H1 (cell line): ENCODE data around the gene DBH. TPM values are rescaled to one million over a fixed set of nuclear protein-coding genes. Genes with fewer than 3 reads are reported as not detected.

Experiments
- CTCF ChIA-PET: fragments of 300-600 bp; sonication (Branson Sonifier 250); formaldehyde crosslinking; loops from one replicate; lab custom pipeline; 2021; ENCODE audit not compliant: partially characterized antibody; lab: Charles Lee
- POLR2A ChIA-PET: fragments of 300-600 bp; sonication (Branson Sonifier 250); formaldehyde crosslinking; loops from one replicate; lab custom pipeline; 2021; ENCODE audit warnings: inconsistent platforms; ENCODE audit not compliant: partially characterized antibody; lab: Charles Lee
- DNase-seq, 2 experiments: peaks; one replicate each; pipeline versions ENCODE4 v3.0.0 to v3.0.0-alpha.2; 2010 to 2022; ENCODE audit warnings: low spot score in 2 of 2, low read depth in 1 of 2, mixed read lengths in 1 of 2
- FAIRE-seq: peaks from 2 replicates; lab custom pipeline; 2011; peaks lifted over from hg19 to GRCh38; lab: Jason Lieb, UNC
- H2AFZ ChIP-seq: 2 replicates; pipeline ENCODE4 v1.8.1; 2012; ENCODE audit warnings: low read length, inconsistent platforms
- H2AK5ac ChIP-seq: 2 replicates; pipeline ENCODE4 v1.6.1; 2013; ENCODE audit warnings: low read depth, low read length
- H2BK120ac ChIP-seq: replicated peaks from 2 replicates; pipeline ENCODE3; 2013; ENCODE audit warnings: low read depth, low read length, inconsistent platforms
- H2BK12ac ChIP-seq: 2 replicates; pipeline ENCODE4 v1.6.1; 2013; ENCODE audit warnings: low read depth, low read length
- H2BK15ac ChIP-seq: 2 replicates; pipeline ENCODE4 v1.6.1; 2013; ENCODE audit warnings: low read length
- H2BK20ac ChIP-seq: 2 replicates; pipeline ENCODE4 v1.6.1; 2013; ENCODE audit warnings: low read length
- H2BK5ac ChIP-seq: 2 replicates; pipeline ENCODE4 v1.6.1; 2013; ENCODE audit warnings: low read depth, low read length
- H3K14ac ChIP-seq: 2 replicates; pipeline ENCODE4 v1.6.1; 2013; ENCODE audit warnings: inconsistent platforms; ENCODE audit not compliant: insufficient read length
- H3K18ac ChIP-seq: 2 replicates; pipeline ENCODE4 v1.6.1; 2013; ENCODE audit warnings: low read length; ENCODE audit errors: extremely low read depth
- H3K23ac ChIP-seq: 2 replicates; pipeline ENCODE4 v1.6.1; 2013; ENCODE audit warnings: inconsistent platforms; ENCODE audit not compliant: insufficient read length
- H3K23me2 ChIP-seq: 2 replicates; pipeline ENCODE4 v1.6.1; 2013; ENCODE audit warnings: low read depth, low read length
- H3K27ac ChIP-seq: 2 replicates; pipeline ENCODE4 v1.6.1; 2011; ENCODE audit warnings: low read depth, low read length, inconsistent platforms
- H3K27me3 ChIP-seq, 4 experiments: replicated peaks in 1 of 4; 1 replicate in 1 of 4; 2 replicates in 3 of 4; pipeline versions ENCODE4 v1.6.1 to v1.8.1; 2011 to 2013; ENCODE audit warnings: low read length in 3 of 4, mild to moderate bottlenecking in 3 of 4, inconsistent platforms in 2 of 4, mixed read lengths in 2 of 4, moderate library complexity in 1 of 4; ENCODE audit not compliant: control insufficient read depth in 3 of 4, insufficient read depth in 3 of 4; ENCODE audit errors: extremely low read depth in 1 of 4
- H3K36me3 ChIP-seq, 4 experiments: 2 replicates each; pipeline versions ENCODE4 v1.6.1 to v1.8.1; 2011 to 2013; ENCODE audit warnings: mild to moderate bottlenecking in 4 of 4, low read length in 3 of 4, moderate library complexity in 2 of 4, control low read depth in 1 of 4, inconsistent platforms in 1 of 4; ENCODE audit not compliant: insufficient read depth in 4 of 4, control insufficient read depth in 2 of 4
- H3K4ac ChIP-seq: replicated peaks from 2 replicates; pipeline ENCODE3; 2013; ENCODE audit warnings: low read length, low read depth, mixed read lengths, inconsistent platforms; ENCODE audit not compliant: insufficient read length
- H3K4me1 ChIP-seq, 4 experiments: replicated peaks in 1 of 4; 1 replicate in 1 of 4; 2 replicates in 3 of 4; pipeline versions ENCODE4 v1.6.1 to v1.8.1; 2011 to 2013; ENCODE audit warnings: low read length in 3 of 4, inconsistent platforms in 2 of 4, mixed read lengths in 1 of 4; ENCODE audit not compliant: insufficient read depth in 4 of 4, control insufficient read depth in 3 of 4
- H3K4me2 ChIP-seq, 2 experiments: 2 replicates each; pipeline versions ENCODE4 v1.6.1 to v1.8.1; 2011 to 2013; ENCODE audit warnings: low read depth in 2 of 2, low read length in 2 of 2, control low read depth in 1 of 2, inconsistent platforms in 1 of 2, mild to moderate bottlenecking in 1 of 2; ENCODE audit not compliant: insufficient read depth in 1 of 2
- H3K4me3 ChIP-seq, 4 experiments: fragments of 200-600, 300-600 bp in 1 of 4; sonication (generic), shearing (Covaris generic), sonication (Bioruptor Twin) in 1 of 4; 2 replicates each; pipeline versions ENCODE4 v1.5.1 to v1.8.1; 2011 to 2016; ENCODE audit warnings: low read length in 4 of 4, low read depth in 3 of 4, control low read depth in 2 of 4, inconsistent platforms in 2 of 4, mild to moderate bottlenecking in 2 of 4, mixed read lengths in 1 of 4, moderate library complexity in 1 of 4; ENCODE audit not compliant: insufficient read depth in 2 of 4; ENCODE audit errors: extremely low read depth in 1 of 4
- H3K56ac ChIP-seq: replicated peaks from 2 replicates; pipeline ENCODE3; 2013; ENCODE audit warnings: low read depth, mild to moderate bottlenecking, mixed read lengths, low read length, inconsistent platforms; ENCODE audit not compliant: insufficient read length
- H3K79me1 ChIP-seq: 2 replicates; pipeline ENCODE4 v1.6.1; 2013; ENCODE audit warnings: low read depth, low read length, control low read depth
- H3K79me2 ChIP-seq, 2 experiments: 2 replicates each; pipeline versions ENCODE4 v1.6.1 to v1.8.1; 2012 to 2013; ENCODE audit warnings: low read length in 2 of 2, mild to moderate bottlenecking in 2 of 2, inconsistent platforms in 1 of 2; ENCODE audit not compliant: insufficient read depth in 2 of 2, control insufficient read depth in 1 of 2
- H3K9ac ChIP-seq, 4 experiments: replicated peaks in 1 of 4; 1 replicate in 1 of 4; 2 replicates in 3 of 4; pipeline versions ENCODE4 v1.6.1 to v1.8.1; 2011 to 2013; ENCODE audit warnings: low read depth in 3 of 4, low read length in 3 of 4, control low read depth in 2 of 4, mild to moderate bottlenecking in 2 of 4, moderate library complexity in 2 of 4, inconsistent platforms in 1 of 4; ENCODE audit errors: extremely low read depth in 1 of 4
- H3K9me3 ChIP-seq, 2 experiments: 2 replicates each; pipeline versions ENCODE4 v1.6.1 to v1.8.1; 2012 to 2013; ENCODE audit warnings: mild to moderate bottlenecking in 2 of 2, moderate library complexity in 2 of 2, control low read depth in 1 of 2, inconsistent platforms in 1 of 2, low read depth in 1 of 2, low read length in 1 of 2, mixed read lengths in 1 of 2; ENCODE audit not compliant: insufficient read depth in 2 of 2
- H4K20me1 ChIP-seq, 2 experiments: replicated peaks in 1 of 2; 2 replicates each; pipeline versions ENCODE3 to v1.8.1; 2011 to 2013; ENCODE audit warnings: inconsistent platforms in 2 of 2, low read length in 2 of 2, mild to moderate bottlenecking in 1 of 2; ENCODE audit not compliant: insufficient read depth in 2 of 2, control insufficient read depth in 1 of 2
- H4K5ac ChIP-seq: 2 replicates; pipeline ENCODE4 v1.6.1; 2013; ENCODE audit warnings: low read length, low read depth, mixed read lengths, inconsistent platforms; ENCODE audit not compliant: insufficient read length
- H4K8ac ChIP-seq: 2 replicates; pipeline ENCODE4 v1.8.0; 2013; ENCODE audit warnings: mild to moderate bottlenecking, moderate library complexity, low read length, inconsistent platforms; ENCODE audit not compliant: insufficient read depth; ENCODE audit errors: extremely low read depth
- H4K91ac ChIP-seq: replicated peaks from 2 replicates; pipeline ENCODE3; 2013; ENCODE audit warnings: low read length, mixed read lengths, inconsistent platforms; ENCODE audit not compliant: insufficient read length
- ATF2 ChIP-seq: IDR thresholded peaks from 2 replicates; pipeline ENCODE4 v1.6.1; 2012; ENCODE audit warnings: low read length, inconsistent platforms
- BACH1 ChIP-seq: IDR thresholded peaks from 2 replicates; pipeline ENCODE4 v1.6.1; 2012; ENCODE audit warnings: low read length, improper control_type of control experiment
- BCL11A ChIP-seq, 2 experiments: IDR thresholded peaks; one replicate each; pipeline ENCODE4 v1.6.1; 2011; ENCODE audit warnings: low read depth in 2 of 2, low read length in 2 of 2, mild to moderate bottlenecking in 2 of 2
- RFX5 ChIP-seq: IDR thresholded peaks from 2 replicates; pipeline ENCODE4 v1.6.1; 2011; ENCODE audit warnings: low read depth, low read length, improper control_type of control experiment, borderline replicate concordance
- SAP30 ChIP-seq: fragments of 300-600 bp; sonication (generic); IDR thresholded peaks from 2 replicates; pipeline ENCODE4 v1.7.1; 2012; ENCODE audit warnings: low read length, moderate library complexity, mild to moderate bottlenecking, inconsistent platforms; ENCODE audit not compliant: insufficient read depth, insufficient replicate concordance
- SUZ12 ChIP-seq: fragments of 200-600 bp; sonication (generic); IDR thresholded peaks from 2 replicates; pipeline ENCODE4 v1.6.1; 2012; ENCODE audit warnings: mild to moderate bottlenecking, inconsistent platforms, low read length, moderate library complexity, mixed read lengths
- TAF7 ChIP-seq: optimal IDR thresholded peaks from 2 replicates; pipeline ENCODE3; 2011; ENCODE audit warnings: low read depth, mild to moderate bottlenecking, inconsistent platforms, low read length, moderate library complexity, borderline replicate concordance
- USF2 ChIP-seq: IDR thresholded peaks from 2 replicates; pipeline ENCODE4 v1.6.1; 2011; ENCODE audit warnings: low read length, improper control_type of control experiment
- WGBS, 2 experiments: shearing (Covaris generic) in 1 of 2; methylation state at CpG; one replicate each; pipeline versions ENCODE4 v1.1.6 to v1.1.7; 2013 to 2015; ENCODE audit warnings: low lambda C conversion rate in 2 of 2, mixed read lengths in 2 of 2, inconsistent platforms in 1 of 2, low coverage in 1 of 2, missing lambda C conversion rate in 1 of 2; ENCODE audit not compliant: insufficient replicate concordance in 2 of 2, insufficient coverage in 1 of 2, insufficient read length in 1 of 2; ENCODE audit errors: extremely low coverage in 1 of 2, missing lambda C conversion rate in 1 of 2; 5-methylcytosine and 5-hydroxymethylcytosine counted together
- polyA plus RNA-seq, 7 experiments: library from polyadenylated mRNA; depleted of rRNA in 3 of 7; stranded (reverse) in 5 of 7; unstranded in 2 of 7; fragments of >200 nt in 5 of 7; fragments of 200-250 nt in 2 of 7; gene quantifications; 1 replicate in 5 of 7; 2 replicates in 1 of 7; 4 replicates in 1 of 7; pipeline versions ENCODE4 v1.2.1 to v1.2.3, GENCODE V29; 2011 to 2013; ENCODE audit warnings: missing spikeins in 2 of 7, mixed read lengths in 2 of 7
- total RNA-seq: library from RNA; stranded (reverse); fragmentation: NEBNext Ultra II Directional; extraction: Animal tissue kit (Norgen Biotek cat#: 25700); gene quantifications from 2 replicates; pipeline ENCODE4 v1.2.1, GENCODE V29; 2021

The DBH gene
- total and polyA plus RNA-seq, 2 of the 8 experiments (the other 6 are each of a cell fraction or from before 2014, with no cell fraction given): 0.18 TPM; not detected in 1

GRCh38 chr9:133666845-133667244 is 30.7 kb downstream of the DBH start:
- no peak overlapping the region for H2AK5ac ChIP-seq
- H2BK12ac ChIP-seq: no peak overlapping the region
- H3K27me3 ChIP-seq: no peaks in the 10 kb centered on the region; a peak in 1 of 7 replicates
- H3K36me3 ChIP-seq: no peaks in the 10 kb centered on the region
- no peaks in the 10 kb centered on the region; a peak in 1 of 4 replicates for H3K9me3 ChIP-seq
- no peak for DNase-seq
- no peaks in the 10 kb centered on the region for H3K79me1 ChIP-seq
- ChIA-PET POLR2A (interaction anchor here (0.8 to 2.7 kb wide), 2 partner anchors 10 to 28 kb away, joined by 3 to 7 read pairs; no protein-coding TSS in a partner anchor), CTCF (interaction anchor here (0.7 to 1.4 kb wide), 5 partner anchors 7 to 82 kb away, joined by 3 to 5 read pairs (median 3); no protein-coding TSS in a partner anchor)
- H3K56ac ChIP-seq: no peak overlapping the region
- H4K5ac ChIP-seq: no peak overlapping the region
- no peak overlapping the region for H3K9ac ChIP-seq
- no peak for FAIRE-seq
- peaks cover 0 to 5% (median 0%) of the 10 kb centered on the region in 4 experiments; a peak in 3 of 7 replicates for H3K4me1 ChIP-seq
- H3K4me2 ChIP-seq: no peak overlapping the region
- no peaks in the 10 kb centered on the region for H3K79me2 ChIP-seq
- H4K91ac ChIP-seq: no peak overlapping the region
- TF ChIP-seq ATF2: no peak
- TF ChIP-seq TAF7: no peak
- TF ChIP-seq RFX5: no peak
- TF ChIP-seq BCL11A (IDR thresholded peaks at IDR 0.05; ENCODE audit: low read depth in 2 of 2, low read length in 2 of 2): no peak
- no peak for TF ChIP-seq SUZ12
- TF ChIP-seq SAP30: no peak
- no peak for TF ChIP-seq BACH1
- no peak for TF ChIP-seq USF2
- no peaks in the 10 kb centered on the region for H4K20me1 ChIP-seq
- H3K4ac ChIP-seq: no peak overlapping the region
- no peak overlapping the region for H3K4me3 ChIP-seq
- H2BK20ac ChIP-seq: no peak overlapping the region
- WGBS, 2 experiments: 84% methylated on average over 11 of the region's 11 CpGs; no CpG with 5 or more reads in 1 of the 2 experiments
- no peak overlapping the region for H3K27ac ChIP-seq
- no peak overlapping the region for H2BK120ac ChIP-seq
- H3K14ac ChIP-seq: no peak overlapping the region
- H3K23ac ChIP-seq: no peak overlapping the region
- no peak overlapping the region for H2BK5ac ChIP-seq
- H3K23me2 ChIP-seq: no peaks in the 10 kb centered on the region
- no peak overlapping the region for H2AFZ ChIP-seq
- H2BK15ac ChIP-seq: no peak overlapping the region
- no peak overlapping the region for H3K18ac ChIP-seq
- H4K8ac ChIP-seq: 0 out of 2 replicates have a peak overlapping the region, but pooled peaks have one; percentile 57
